ENCODE measurements around the gene KRT73. TPM values are rescaled to one million over a fixed set of nuclear protein-coding genes. Genes with fewer than 3 reads are reported as not detected.

The KRT73 gene
- total RNA-seq, 3 donors from 2014 or later: not detected

Other genes starting within 250 kb of the KRT73 start
- not detected for gene KRT84, start 232.9 kb downstream of the KRT73 start, total RNA-seq
- gene KRT82, start 212.2 kb downstream of the KRT73 start, total RNA-seq: not detected
- not detected for gene KRT75, start 184.2 kb downstream of the KRT73 start, total RNA-seq
- gene KRT6B, start 166.4 kb downstream of the KRT73 start, total RNA-seq: 10 to 100 TPM in 2 of 3 donors, not detected in 1; 42.0 to 69.2 TPM
- not detected for gene KRT6C, start 144.8 kb downstream of the KRT73 start, total RNA-seq
- 1 to 10 TPM in 1 of 3 donors, under 1 TPM in 1, not detected in 1; 0.33 to 3.1 TPM for gene KRT6A, start 125.3 kb downstream of the KRT73 start, total RNA-seq
- 100 to 1,000 TPM in 2 of 3 donors, 1 to 10 TPM in 1; 4.3 to 464 (median 413) TPM for gene KRT5, start 98.2 kb downstream of the KRT73 start, total RNA-seq
- gene KRT71, start 65.4 kb downstream of the KRT73 start, total RNA-seq: under 1 TPM in 1 of 3 donors, not detected in 2; 0.16 TPM
- not detected for gene KRT74, start 44.7 kb downstream of the KRT73 start, total RNA-seq
- gene KRT72, start 17.1 kb downstream of the KRT73 start, total RNA-seq: not detected
- not detected for gene KRT2, start 33.7 kb upstream of the KRT73 start, total RNA-seq
- gene KRT1, start 61.8 kb upstream of the KRT73 start, total RNA-seq: not detected
- gene KRT77, start 85.0 kb upstream of the KRT73 start, total RNA-seq: under 1 TPM in 1 of 3 donors, not detected in 2; 0.48 TPM
- gene KRT76, start 158.8 kb upstream of the KRT73 start, total RNA-seq: not detected
- gene KRT3, start 177.6 kb upstream of the KRT73 start, total RNA-seq: not detected
- under 1 TPM in 1 of 3 donors, not detected in 2; 0.33 TPM for gene KRT4, start 195.6 kb upstream of the KRT73 start, total RNA-seq
- gene KRT79, start 215.8 kb upstream of the KRT73 start, total RNA-seq: 1 to 10 TPM in 1 of 3 donors, under 1 TPM in 1, not detected in 1; 0.48 to 1.3 TPM
- gene KRT78, start 230.4 kb upstream of the KRT73 start, total RNA-seq: 1 to 10 TPM in 1 of 3 donors, not detected in 2; 2.0 TPM